ENCODE data around the gene UBA6.

Gene UBA6

GRCh38 chr4:67632492-67632891 is 68.5 kb downstream of the UBA6 start:
- TF ChIP-seq CTCF (IDR thresholded peaks at IDR 0.05; ENCODE audit: borderline replicate concordance, control extremely low read depth, extremely low read depth, insufficient read depth, missing control alignments) = no peak
- no peak for DNase-seq (ENCODE audit: low spot score)
- in situ Hi-C loops (cut with MboI; ENCODE audit: low sequenced_read_pairs, unreplicated experiment) = no loop called here

GRCh38 chr4:67624939-67625338 is 76.0 kb downstream of the UBA6 start:
- in situ Hi-C loops (cut with MboI; ENCODE audit: low sequenced_read_pairs, unreplicated experiment) = no loop called here
- TF ChIP-seq CTCF (IDR thresholded peaks at IDR 0.05; ENCODE audit: borderline replicate concordance, control extremely low read depth, extremely low read depth, insufficient read depth, missing control alignments) = no peak
- no peak for DNase-seq (ENCODE audit: low spot score)

GRCh38 chr4:67616478-67616877 is 84.5 kb downstream of the UBA6 start:
- in situ Hi-C loops (cut with MboI; ENCODE audit: low sequenced_read_pairs, unreplicated experiment) = no loop called here
- no peak for DNase-seq (ENCODE audit: low spot score)

GRCh38 chr4:67615119-67615518 is 85.8 kb downstream of the UBA6 start:
- no peak for TF ChIP-seq CTCF (IDR thresholded peaks at IDR 0.05; ENCODE audit: borderline replicate concordance, control extremely low read depth, extremely low read depth, insufficient read depth, missing control alignments)
- no peak for DNase-seq (ENCODE audit: low spot score)
- in situ Hi-C loops (cut with MboI; ENCODE audit: low sequenced_read_pairs, unreplicated experiment) = no loop called here

More at GRCh38 chr4:67616478-67616877, 84.5 kb downstream of the UBA6 start:
- no peak for TF ChIP-seq CTCF (IDR thresholded peaks at IDR 0.05; ENCODE audit: borderline replicate concordance, control extremely low read depth, extremely low read depth, insufficient read depth, missing control alignments)

- in situ Hi-C loops (cut with MboI; ENCODE audit: low sequenced_read_pairs, unreplicated experiment) = no loop called here
- TF ChIP-seq CTCF (IDR thresholded peaks at IDR 0.05; ENCODE audit: borderline replicate concordance, control extremely low read depth, extremely low read depth, insufficient read depth, missing control alignments) = no peak
- DNase-seq (ENCODE audit: low spot score) = no peak
Measured at GRCh38 chr4:67614186-67614585, 86.8 kb downstream of the UBA6 start.

- no peak for DNase-seq (ENCODE audit: low spot score)
- TF ChIP-seq CTCF (IDR thresholded peaks at IDR 0.05; ENCODE audit: borderline replicate concordance, control extremely low read depth, extremely low read depth, insufficient read depth, missing control alignments) = no peak
- in situ Hi-C loops (cut with MboI; ENCODE audit: low sequenced_read_pairs, unreplicated experiment) = no loop called here
Measured at GRCh38 chr4:67608027-67608426, 92.9 kb downstream of the UBA6 start.

GRCh38 chr4:67604749-67605148 is 96.2 kb downstream of the UBA6 start:
- no peak for DNase-seq (ENCODE audit: low spot score)
- no peak for TF ChIP-seq CTCF (IDR thresholded peaks at IDR 0.05; ENCODE audit: borderline replicate concordance, control extremely low read depth, extremely low read depth, insufficient read depth, missing control alignments)
- in situ Hi-C loops (cut with MboI; ENCODE audit: low sequenced_read_pairs, unreplicated experiment) = no loop called here

Data from GM13976 (cell line).